H1 (cell line): ENCODE results near the gene CCDC60. TPM values are rescaled to one million over a fixed set of nuclear protein-coding genes. Genes with fewer than 3 reads are reported as not detected.

ENCODE experiments used
- CTCF ChIA-PET: fragments of 300-600 bp; sonication (Branson Sonifier 250); formaldehyde crosslinking; loops from one replicate; lab custom pipeline; 2021; ENCODE audit not compliant: partially characterized antibody; lab: Charles Lee
- POLR2A ChIA-PET: fragments of 300-600 bp; sonication (Branson Sonifier 250); formaldehyde crosslinking; loops from one replicate; lab custom pipeline; 2021; ENCODE audit warnings: inconsistent platforms; ENCODE audit not compliant: partially characterized antibody; lab: Charles Lee
- DNase-seq, 2 experiments: peaks; one replicate each; pipeline versions ENCODE4 v3.0.0 to v3.0.0-alpha.2; 2010 to 2022; ENCODE audit warnings: low spot score in 2 of 2, low read depth in 1 of 2, mixed read lengths in 1 of 2
- FAIRE-seq: peaks from 2 replicates; lab custom pipeline; 2011; peaks lifted over from hg19 to GRCh38; lab: Jason Lieb, UNC
- H2AFZ ChIP-seq: 2 replicates; pipeline ENCODE4 v1.8.1; 2012; ENCODE audit warnings: low read length, inconsistent platforms
- H2AK5ac ChIP-seq: 2 replicates; pipeline ENCODE4 v1.6.1; 2013; ENCODE audit warnings: low read depth, low read length
- H2BK120ac ChIP-seq: replicated peaks from 2 replicates; pipeline ENCODE3; 2013; ENCODE audit warnings: low read depth, low read length, inconsistent platforms
- H2BK12ac ChIP-seq: 2 replicates; pipeline ENCODE4 v1.6.1; 2013; ENCODE audit warnings: low read depth, low read length
- H2BK15ac ChIP-seq: 2 replicates; pipeline ENCODE4 v1.6.1; 2013; ENCODE audit warnings: low read length
- H2BK20ac ChIP-seq: 2 replicates; pipeline ENCODE4 v1.6.1; 2013; ENCODE audit warnings: low read length
- H2BK5ac ChIP-seq: 2 replicates; pipeline ENCODE4 v1.6.1; 2013; ENCODE audit warnings: low read depth, low read length
- H3K14ac ChIP-seq: 2 replicates; pipeline ENCODE4 v1.6.1; 2013; ENCODE audit warnings: inconsistent platforms; ENCODE audit not compliant: insufficient read length
- H3K18ac ChIP-seq: 2 replicates; pipeline ENCODE4 v1.6.1; 2013; ENCODE audit warnings: low read length; ENCODE audit errors: extremely low read depth
- H3K23ac ChIP-seq: 2 replicates; pipeline ENCODE4 v1.6.1; 2013; ENCODE audit warnings: inconsistent platforms; ENCODE audit not compliant: insufficient read length
- H3K23me2 ChIP-seq: 2 replicates; pipeline ENCODE4 v1.6.1; 2013; ENCODE audit warnings: low read depth, low read length
- H3K27ac ChIP-seq: 2 replicates; pipeline ENCODE4 v1.6.1; 2011; ENCODE audit warnings: low read depth, low read length, inconsistent platforms
- H3K27me3 ChIP-seq, 4 experiments: replicated peaks in 1 of 4; 1 replicate in 1 of 4; 2 replicates in 3 of 4; pipeline versions ENCODE4 v1.6.1 to v1.8.1; 2011 to 2013; ENCODE audit warnings: low read length in 3 of 4, mild to moderate bottlenecking in 3 of 4, inconsistent platforms in 2 of 4, mixed read lengths in 2 of 4, moderate library complexity in 1 of 4; ENCODE audit not compliant: control insufficient read depth in 3 of 4, insufficient read depth in 3 of 4; ENCODE audit errors: extremely low read depth in 1 of 4
- H3K36me3 ChIP-seq, 4 experiments: 2 replicates each; pipeline versions ENCODE4 v1.6.1 to v1.8.1; 2011 to 2013; ENCODE audit warnings: mild to moderate bottlenecking in 4 of 4, low read length in 3 of 4, moderate library complexity in 2 of 4, control low read depth in 1 of 4, inconsistent platforms in 1 of 4; ENCODE audit not compliant: insufficient read depth in 4 of 4, control insufficient read depth in 2 of 4
- H3K4ac ChIP-seq: replicated peaks from 2 replicates; pipeline ENCODE3; 2013; ENCODE audit warnings: low read length, low read depth, mixed read lengths, inconsistent platforms; ENCODE audit not compliant: insufficient read length
- H3K4me1 ChIP-seq, 4 experiments: replicated peaks in 1 of 4; 1 replicate in 1 of 4; 2 replicates in 3 of 4; pipeline versions ENCODE4 v1.6.1 to v1.8.1; 2011 to 2013; ENCODE audit warnings: low read length in 3 of 4, inconsistent platforms in 2 of 4, mixed read lengths in 1 of 4; ENCODE audit not compliant: insufficient read depth in 4 of 4, control insufficient read depth in 3 of 4
- H3K4me2 ChIP-seq, 2 experiments: 2 replicates each; pipeline versions ENCODE4 v1.6.1 to v1.8.1; 2011 to 2013; ENCODE audit warnings: low read depth in 2 of 2, low read length in 2 of 2, control low read depth in 1 of 2, inconsistent platforms in 1 of 2, mild to moderate bottlenecking in 1 of 2; ENCODE audit not compliant: insufficient read depth in 1 of 2
- H3K4me3 ChIP-seq, 4 experiments: fragments of 200-600, 300-600 bp in 1 of 4; sonication (generic), shearing (Covaris generic), sonication (Bioruptor Twin) in 1 of 4; 2 replicates each; pipeline versions ENCODE4 v1.5.1 to v1.8.1; 2011 to 2016; ENCODE audit warnings: low read length in 4 of 4, low read depth in 3 of 4, control low read depth in 2 of 4, inconsistent platforms in 2 of 4, mild to moderate bottlenecking in 2 of 4, mixed read lengths in 1 of 4, moderate library complexity in 1 of 4; ENCODE audit not compliant: insufficient read depth in 2 of 4; ENCODE audit errors: extremely low read depth in 1 of 4
- H3K56ac ChIP-seq: replicated peaks from 2 replicates; pipeline ENCODE3; 2013; ENCODE audit warnings: low read depth, mild to moderate bottlenecking, mixed read lengths, low read length, inconsistent platforms; ENCODE audit not compliant: insufficient read length
- H3K79me1 ChIP-seq: 2 replicates; pipeline ENCODE4 v1.6.1; 2013; ENCODE audit warnings: low read depth, low read length, control low read depth
- H3K79me2 ChIP-seq, 2 experiments: 2 replicates each; pipeline versions ENCODE4 v1.6.1 to v1.8.1; 2012 to 2013; ENCODE audit warnings: low read length in 2 of 2, mild to moderate bottlenecking in 2 of 2, inconsistent platforms in 1 of 2; ENCODE audit not compliant: insufficient read depth in 2 of 2, control insufficient read depth in 1 of 2
- H3K9ac ChIP-seq, 4 experiments: replicated peaks in 1 of 4; 1 replicate in 1 of 4; 2 replicates in 3 of 4; pipeline versions ENCODE4 v1.6.1 to v1.8.1; 2011 to 2013; ENCODE audit warnings: low read depth in 3 of 4, low read length in 3 of 4, control low read depth in 2 of 4, mild to moderate bottlenecking in 2 of 4, moderate library complexity in 2 of 4, inconsistent platforms in 1 of 4; ENCODE audit errors: extremely low read depth in 1 of 4
- H3K9me3 ChIP-seq, 2 experiments: 2 replicates each; pipeline versions ENCODE4 v1.6.1 to v1.8.1; 2012 to 2013; ENCODE audit warnings: mild to moderate bottlenecking in 2 of 2, moderate library complexity in 2 of 2, control low read depth in 1 of 2, inconsistent platforms in 1 of 2, low read depth in 1 of 2, low read length in 1 of 2, mixed read lengths in 1 of 2; ENCODE audit not compliant: insufficient read depth in 2 of 2
- H4K20me1 ChIP-seq, 2 experiments: replicated peaks in 1 of 2; 2 replicates each; pipeline versions ENCODE3 to v1.8.1; 2011 to 2013; ENCODE audit warnings: inconsistent platforms in 2 of 2, low read length in 2 of 2, mild to moderate bottlenecking in 1 of 2; ENCODE audit not compliant: insufficient read depth in 2 of 2, control insufficient read depth in 1 of 2
- H4K5ac ChIP-seq: 2 replicates; pipeline ENCODE4 v1.6.1; 2013; ENCODE audit warnings: low read length, low read depth, mixed read lengths, inconsistent platforms; ENCODE audit not compliant: insufficient read length
- H4K8ac ChIP-seq: 2 replicates; pipeline ENCODE4 v1.8.0; 2013; ENCODE audit warnings: mild to moderate bottlenecking, moderate library complexity, low read length, inconsistent platforms; ENCODE audit not compliant: insufficient read depth; ENCODE audit errors: extremely low read depth
- H4K91ac ChIP-seq: replicated peaks from 2 replicates; pipeline ENCODE3; 2013; ENCODE audit warnings: low read length, mixed read lengths, inconsistent platforms; ENCODE audit not compliant: insufficient read length
- BCL11A ChIP-seq, 2 experiments: IDR thresholded peaks; one replicate each; pipeline ENCODE4 v1.6.1; 2011; ENCODE audit warnings: low read depth in 2 of 2, low read length in 2 of 2, mild to moderate bottlenecking in 2 of 2
- POLR2AphosphoS5 ChIP-seq: IDR thresholded peaks from 2 replicates; pipeline ENCODE4 v1.6.1; 2011; ENCODE audit warnings: low read depth, low read length
- POU5F1 ChIP-seq: IDR thresholded peaks from 2 replicates; pipeline ENCODE4 v1.6.1; 2011; ENCODE audit warnings: low read depth, mild to moderate bottlenecking, low read length, moderate library complexity
- RAD21 ChIP-seq, 2 experiments: IDR thresholded peaks in 1 of 2; conservative IDR thresholded peaks in 1 of 2; 2 replicates each; pipeline ENCODE4 v1.6.1; 2011; ENCODE audit warnings: low read depth in 2 of 2, low read length in 2 of 2, improper control_type of control experiment in 1 of 2, inconsistent platforms in 1 of 2, mild to moderate bottlenecking in 1 of 2, moderate library complexity in 1 of 2
- SAP30 ChIP-seq: fragments of 300-600 bp; sonication (generic); IDR thresholded peaks from 2 replicates; pipeline ENCODE4 v1.7.1; 2012; ENCODE audit warnings: low read length, moderate library complexity, mild to moderate bottlenecking, inconsistent platforms; ENCODE audit not compliant: insufficient read depth, insufficient replicate concordance
- WGBS, 2 experiments: shearing (Covaris generic) in 1 of 2; methylation state at CpG; one replicate each; pipeline versions ENCODE4 v1.1.6 to v1.1.7; 2013 to 2015; ENCODE audit warnings: low lambda C conversion rate in 2 of 2, mixed read lengths in 2 of 2, inconsistent platforms in 1 of 2, low coverage in 1 of 2, missing lambda C conversion rate in 1 of 2; ENCODE audit not compliant: insufficient replicate concordance in 2 of 2, insufficient coverage in 1 of 2, insufficient read length in 1 of 2; ENCODE audit errors: extremely low coverage in 1 of 2, missing lambda C conversion rate in 1 of 2; 5-methylcytosine and 5-hydroxymethylcytosine counted together
- polyA plus RNA-seq, 7 experiments: library from polyadenylated mRNA; depleted of rRNA in 3 of 7; stranded (reverse) in 5 of 7; unstranded in 2 of 7; fragments of >200 nt in 5 of 7; fragments of 200-250 nt in 2 of 7; gene quantifications; 1 replicate in 5 of 7; 2 replicates in 1 of 7; 4 replicates in 1 of 7; pipeline versions ENCODE4 v1.2.1 to v1.2.3, GENCODE V29; 2011 to 2013; ENCODE audit warnings: missing spikeins in 2 of 7, mixed read lengths in 2 of 7
- total RNA-seq: library from RNA; stranded (reverse); fragmentation: NEBNext Ultra II Directional; extraction: Animal tissue kit (Norgen Biotek cat#: 25700); gene quantifications from 2 replicates; pipeline ENCODE4 v1.2.1, GENCODE V29; 2021

The CCDC60 gene
- total and polyA plus RNA-seq, 2 of the 8 experiments (the other 6 are each of a cell fraction or from before 2014, with no cell fraction given) = 0.05 TPM; not detected in 1

- ChIA-PET CTCF (interaction anchor here (1.2 kb wide), 1 partner anchor 25 kb away, joined by 3 read pairs; no protein-coding TSS in a partner anchor), POLR2A (no interaction called here)
These were observed 19.6 kb downstream of the CCDC60 start for GRCh38 chr12:119354172-119354571.

More at GRCh38 chr12:119354172-119354571, 19.6 kb downstream of the CCDC60 start:
- no peaks in the 10 kb centered on the region for H4K20me1 ChIP-seq
- H3K4me2 ChIP-seq = no peak overlapping the region
- H2BK20ac ChIP-seq = no peak overlapping the region
- H3K23ac ChIP-seq = no peak overlapping the region
- DNase-seq = no peak
- no peak overlapping the region for H3K56ac ChIP-seq
- no peak overlapping the region for H4K91ac ChIP-seq
- H4K5ac ChIP-seq = no peak overlapping the region
- H3K23me2 ChIP-seq = no peaks in the 10 kb centered on the region
- no peak overlapping the region for H2BK15ac ChIP-seq
- H3K79me1 ChIP-seq = no peaks in the 10 kb centered on the region
- no peaks in the 10 kb centered on the region for H3K79me2 ChIP-seq
- no peak overlapping the region for H2BK120ac ChIP-seq
- H3K9ac ChIP-seq = no peak overlapping the region
- no peaks in the 10 kb centered on the region for H3K36me3 ChIP-seq
- no peak for FAIRE-seq
- H3K4me1 ChIP-seq = no peaks in the 10 kb centered on the region
- H3K18ac ChIP-seq = no peak overlapping the region
- no peak overlapping the region for H3K4ac ChIP-seq
- H2BK12ac ChIP-seq = no peak overlapping the region
- no peak overlapping the region for H3K14ac ChIP-seq
- H3K4me3 ChIP-seq = no peak overlapping the region
- H3K27me3 ChIP-seq = no peaks in the 10 kb centered on the region; a peak in 1 of 7 replicates
- no peak overlapping the region for H2AK5ac ChIP-seq
- H2BK5ac ChIP-seq = no peak overlapping the region
- 84% methylated on average over 4 of the region's 4 CpGs; no CpG with 5 or more reads in 1 of the 2 experiments for WGBS, 2 experiments
- no peak overlapping the region for H4K8ac ChIP-seq
- no peak overlapping the region for H2AFZ ChIP-seq
- H3K9me3 ChIP-seq = peaks cover 15 to 25% of the 10 kb centered on the region in 2 experiments; a peak in 3 of 4 replicates
- H3K27ac ChIP-seq = no peak overlapping the region
- TF ChIP-seq SAP30 (no peak), POLR2AphosphoS5 (no peak), BCL11A (IDR thresholded peaks at IDR 0.05; ENCODE audit: low read depth in 2 of 2, low read length in 2 of 2) (no peak), RAD21 (IDR thresholded peaks at IDR 0.05 in 1 of 2, conservative IDR thresholded peaks at IDR 0.05 in 1 of 2; ENCODE audit: low read depth in 2 of 2, low read length in 2 of 2) (no peak), POU5F1 (no peak)
